ENCODE results near the gene ATXN7L3.

ATXN7L3 gene

GRCh38 chr17:44218344-44219107, 18.8 kb upstream of the ATXN7L3 start:
- peak; percentile 87 for DNase-seq

GRCh38 chr17:44217738-44218343, 18.2 kb upstream of the ATXN7L3 start:
- no peak for DNase-seq

GRCh38 chr17:44216694-44217093, 17.0 kb upstream of the ATXN7L3 start:
- no peak for DNase-seq

GRCh38 chr17:44216173-44216572, 16.5 kb upstream of the ATXN7L3 start:
- DNase-seq: no peak

GRCh38 chr17:44214896-44215295, 15.2 kb upstream of the ATXN7L3 start:
- no peak for DNase-seq

GRCh38 chr17:44214230-44214494, 14.5 kb upstream of the ATXN7L3 start:
- DNase-seq: no peak

GRCh38 chr17:44213403-44214229, 13.9 kb upstream of the ATXN7L3 start:
- DNase-seq: no peak

GRCh38 chr17:44212507-44213402, 13.1 kb upstream of the ATXN7L3 start:
- DNase-seq: no peak

- no peak for DNase-seq
Observed at GRCh38 chr17:44211281-44212265, 11.9 kb upstream of the ATXN7L3 start.

GRCh38 chr17:44210342-44211192, 10.9 kb upstream of the ATXN7L3 start:
- peak; percentile 93 for DNase-seq

- DNase-seq: peak; percentile 83
Observed at GRCh38 chr17:44209786-44210341, 10.2 kb upstream of the ATXN7L3 start.

GRCh38 chr17:44207743-44208142, 8.1 kb upstream of the ATXN7L3 start:
- no peak for DNase-seq

GRCh38 chr17:44207319-44207718, 7.6 kb upstream of the ATXN7L3 start:
- DNase-seq: no peak

GRCh38 chr17:44206825-44207155, 7.1 kb upstream of the ATXN7L3 start:
- DNase-seq: no peak

GRCh38 chr17:44205962-44206824, 6.5 kb upstream of the ATXN7L3 start:
- no peak for DNase-seq

GRCh38 chr17:44204441-44204882, 4.8 kb upstream of the ATXN7L3 start:
- DNase-seq: no peak

- DNase-seq: peak; percentile 58
Observed at GRCh38 chr17:44203731-44204440, 4.2 kb upstream of the ATXN7L3 start.

GRCh38 chr17:44202756-44203155, 3.1 kb upstream of the ATXN7L3 start:
- no peak for DNase-seq

All from stimulated activated CD4-positive, alpha-beta T cell treated with anti-CD3 and anti-CD28 coated beads, Interleukin-1b, Interleukin-23, amount 100 ng/mL, for 48 hours (primary cell).